ENCODE data around the gene IKBIP. TPM values are rescaled to one million over a fixed set of nuclear protein-coding genes. Genes with fewer than 3 reads are reported as not detected.

IKBIP gene
- total and polyA plus RNA-seq, 2 donors (not counting 1 experiment from before 2014, with no cell fraction given) = 1.7 to 12.0 TPM

GRCh38 chr12:98686603-98687002, 42.0 kb upstream of the IKBIP start:
- no peaks in the 10 kb centered on the region for H3K27me3 ChIP-seq (replicated peaks in 1 of 4; ENCODE audit: control extremely low read depth in 1 of 4, control insufficient read depth in 3 of 4, insufficient read depth in 4 of 4, low read length in 3 of 4)

GRCh38 chr12:98684199-98684598, 39.6 kb upstream of the IKBIP start:
- H3K4me3 ChIP-seq (ENCODE audit: control extremely low read depth in 1 of 5, extremely low read depth in 1 of 5, insufficient read depth in 1 of 5, low read depth in 2 of 5, low read length in 4 of 5) = no peak overlapping the region
- no peaks in the 10 kb centered on the region for H3K27me3 Mint-ChIP-seq
- H3K36me3 ChIP-seq (replicated peaks in 1 of 2; ENCODE audit: control extremely low read depth in 1 of 2, control insufficient read depth in 1 of 2, extremely low read depth in 1 of 2, insufficient read depth in 2 of 2, low read length in 1 of 2) = peaks cover 9 to 72% of the 10 kb centered on the region in 2 experiments
- ATAC-seq (ENCODE audit: low read depth) (no peak), DNase-seq (no peak)
- intact Hi-C loops (cut with micrococcal nuclease) = no loop called here
- no peak for TF ChIP-seq EZH2 (IDR thresholded peaks at IDR 0.05; ENCODE audit: borderline replicate concordance, insufficient read depth, low read depth, low read length, poor library complexity, severe bottlenecking)
- no peak for TF ChIP-seq CTCF (IDR thresholded peaks at IDR 0.05)
- H3K27ac Mint-ChIP-seq = no peak overlapping the region
- H2AFZ ChIP-seq (ENCODE audit: insufficient read depth, low read depth, low read length, poor library complexity, severe bottlenecking) = no peak overlapping the region
- no peak overlapping the region for H3K9ac ChIP-seq (ENCODE audit: low read length)
- no peaks in the 10 kb centered on the region for H3K27me3 ChIP-seq (replicated peaks in 1 of 4; ENCODE audit: control extremely low read depth in 1 of 4, control insufficient read depth in 3 of 4, insufficient read depth in 4 of 4, low read length in 3 of 4)
- no peak overlapping the region for H3K4me3 Mint-ChIP-seq
- no peaks in the 10 kb centered on the region for H4K20me1 ChIP-seq (ENCODE audit: control insufficient read depth, insufficient read depth, low read length, poor library complexity, severe bottlenecking)
- H3K27ac ChIP-seq (ENCODE audit: low read length in 2 of 2) = no peak overlapping the region
- no peaks in the 10 kb centered on the region for H3K9me3 Mint-ChIP-seq (ENCODE audit: insufficient read depth)
- no CpG with 5 or more reads among the region's 2 CpGs for WGBS (ENCODE audit: insufficient coverage)
- no peaks in the 10 kb centered on the region for H3K4me1 ChIP-seq (ENCODE audit: control insufficient read depth in 2 of 2, insufficient read depth in 2 of 2, low read length in 2 of 2)
- H3K9me3 ChIP-seq (ENCODE audit: control extremely low read depth in 1 of 3, control insufficient read depth in 2 of 3, insufficient read depth in 1 of 3, low read length in 2 of 3) = no peaks in the 10 kb centered on the region
- ChIA-PET POLR2A (no interaction called here), CTCF (no interaction called here)
- H3K4me1 Mint-ChIP-seq = no peaks in the 10 kb centered on the region
- H3K4me2 ChIP-seq (replicated peaks; ENCODE audit: low read depth, low read length, poor library complexity, severe bottlenecking) = no peak overlapping the region
- no peaks in the 10 kb centered on the region for H3K79me2 ChIP-seq (ENCODE audit: control insufficient read depth, insufficient read depth, low read length)

More at GRCh38 chr12:98686603-98687002, 42.0 kb upstream of the IKBIP start:
- H3K4me1 ChIP-seq (ENCODE audit: control insufficient read depth in 2 of 2, insufficient read depth in 2 of 2, low read length in 2 of 2) = no peaks in the 10 kb centered on the region
- TF ChIP-seq CTCF (IDR thresholded peaks at IDR 0.05) (no peak), EZH2 (IDR thresholded peaks at IDR 0.05; ENCODE audit: borderline replicate concordance, insufficient read depth, low read depth, low read length, poor library complexity, severe bottlenecking) (no peak)
- intact Hi-C loops (cut with micrococcal nuclease) = no loop called here
- ATAC-seq (ENCODE audit: low read depth) = no peak
- Mint-ChIP-seq H3K27me3 (no peaks in the 10 kb centered on the region), H3K4me1 (no peaks in the 10 kb centered on the region), H3K9me3 (ENCODE audit: insufficient read depth) (no peaks in the 10 kb centered on the region), H3K4me3 (no peak overlapping the region), H3K27ac (no peak overlapping the region)
- H3K4me3 ChIP-seq (ENCODE audit: control extremely low read depth in 1 of 5, extremely low read depth in 1 of 5, insufficient read depth in 1 of 5, low read depth in 2 of 5, low read length in 4 of 5) = no peak overlapping the region
- no peaks in the 10 kb centered on the region for H3K9me3 ChIP-seq (ENCODE audit: control extremely low read depth in 1 of 3, control insufficient read depth in 2 of 3, insufficient read depth in 1 of 3, low read length in 2 of 3)
- H4K20me1 ChIP-seq (ENCODE audit: control insufficient read depth, insufficient read depth, low read length, poor library complexity, severe bottlenecking) = no peaks in the 10 kb centered on the region
- H3K4me2 ChIP-seq (replicated peaks; ENCODE audit: low read depth, low read length, poor library complexity, severe bottlenecking) = no peak overlapping the region
- peaks cover 11 to 68% of the 10 kb centered on the region in 2 experiments for H3K36me3 ChIP-seq (replicated peaks in 1 of 2; ENCODE audit: control extremely low read depth in 1 of 2, control insufficient read depth in 1 of 2, extremely low read depth in 1 of 2, insufficient read depth in 2 of 2, low read length in 1 of 2)
- no CpG with 5 or more reads among the region's 2 CpGs for WGBS (ENCODE audit: insufficient coverage)
- H3K9ac ChIP-seq (ENCODE audit: low read length) = no peak overlapping the region
- DNase-seq = no peak
- no peak overlapping the region for H2AFZ ChIP-seq (ENCODE audit: insufficient read depth, low read depth, low read length, poor library complexity, severe bottlenecking)
- no peak overlapping the region for H3K27ac ChIP-seq (ENCODE audit: low read length in 2 of 2)
- ChIA-PET POLR2A (no interaction called here), CTCF (no interaction called here)
- H3K79me2 ChIP-seq (ENCODE audit: control insufficient read depth, insufficient read depth, low read length) = no peaks in the 10 kb centered on the region

Data from B cell (primary cell).